HepG2 (cell line): ENCODE results near the gene CCL16. TPM values are rescaled to one million over a fixed set of nuclear protein-coding genes. Genes with fewer than 3 reads are reported as not detected.

ENCODE experiments used
- ARID4A ChIP-seq: sonication (generic); formaldehyde crosslinking; IDR thresholded peaks from 2 replicates; pipeline ENCODE4 v1.5.0; 2020; ENCODE audit warnings: mild to moderate bottlenecking, missing genetic modification reagents, borderline replicate concordance
- ATF1 ChIP-seq: IDR thresholded peaks from 2 replicates; pipeline ENCODE4 v1.6.1; 2016; ENCODE audit warnings: mild to moderate bottlenecking, control low read depth
- HNRNPH1 ChIP-seq: fragments of 200-400 bp; formaldehyde crosslinking; optimal IDR thresholded peaks from 2 replicates; pipeline ENCODE3; 2017; ENCODE audit warnings: mild to moderate bottlenecking, low read depth, low read length
- JUNB ChIP-seq: sonication (generic); formaldehyde crosslinking; IDR thresholded peaks from 2 replicates; pipeline ENCODE4 v1.8.0; 2022; ENCODE audit warnings: missing genetic modification reagents, mild to moderate bottlenecking, borderline replicate concordance
- KDM6A ChIP-seq: IDR thresholded peaks from 2 replicates; pipeline ENCODE4 v1.6.1; 2016; ENCODE audit warnings: low read depth
- MYPOP ChIP-seq: sonication (generic); formaldehyde crosslinking; IDR thresholded peaks from 2 replicates; pipeline ENCODE4 v1.8.1; 2023; ENCODE audit warnings: mild to moderate bottlenecking, moderate library complexity, missing genetic modification reagents
- NCOA1 ChIP-seq: sonication (generic); formaldehyde crosslinking; IDR thresholded peaks from 2 replicates; pipeline ENCODE4 v1.9.0; 2021; ENCODE audit warnings: missing genetic modification reagents
- SP5 ChIP-seq: IDR thresholded peaks from 2 replicates; pipeline ENCODE4 v1.6.1; 2016; ENCODE audit warnings: low read depth, borderline replicate concordance
- SUZ12 ChIP-seq: fragments of 150-350 bp; IDR thresholded peaks from 2 replicates; pipeline ENCODE4 v1.6.1; 2014; ENCODE audit warnings: low read depth, low read length
- TEAD2 ChIP-seq: sonication (generic); formaldehyde crosslinking; IDR thresholded peaks from 2 replicates; pipeline ENCODE4 v1.9.0; 2021; ENCODE audit warnings: missing genetic modification reagents
- ZNF12 ChIP-seq: sonication (generic); formaldehyde crosslinking; IDR thresholded peaks from 2 replicates; pipeline ENCODE4 v1.5.0; 2020; ENCODE audit warnings: missing genetic modification reagents
- ZNF207 ChIP-seq: fragments of 450-650 bp; IDR thresholded peaks from 2 replicates; pipeline ENCODE4 v1.6.1; 2016; ENCODE audit warnings: antibody characterized with exemption, borderline replicate concordance
- ZNF367 ChIP-seq: sonication (generic); formaldehyde crosslinking; IDR thresholded peaks from 2 replicates; pipeline ENCODE4 v1.4.0; 2020; ENCODE audit warnings: missing genetic modification reagents, borderline replicate concordance
- ZNF552 ChIP-seq: sonication (generic); formaldehyde crosslinking; IDR thresholded peaks from 2 replicates; pipeline ENCODE4 v1.9.0; 2022; ENCODE audit warnings: missing genetic modification reagents, mild to moderate bottlenecking, borderline replicate concordance
- ZNF776 ChIP-seq: sonication (generic); formaldehyde crosslinking; IDR thresholded peaks from 2 replicates; pipeline ENCODE4 v1.4.0; 2020; ENCODE audit warnings: mild to moderate bottlenecking, missing genetic modification reagents
- polyA plus RNA-seq, 8 experiments: library from polyadenylated mRNA; depleted of rRNA in 3 of 8; stranded (reverse) in 7 of 8; unstranded in 1 of 8; fragments of >200 nt; fragmentation: Illumina TruSeq in 4 of 8; extraction: Trizol in 4 of 8; gene quantifications; 2 replicates each; pipeline versions ENCODE4 v1.2.1 to v1.2.3, GENCODE V29; 2011 to 2016; ENCODE audit warnings: low read depth in 4 of 8, missing spikeins in 1 of 8, mixed read lengths in 1 of 8; ENCODE audit not compliant: insufficient read depth in 1 of 8
- total RNA-seq, 5 experiments: library from RNA; depleted of rRNA; stranded (reverse); fragments of >200 nt; fragmentation: Illumina TruSeq; extraction: Trizol; gene quantifications; 2 replicates each; pipeline ENCODE4 v1.2.3, GENCODE V29; 2016; ENCODE audit warnings: low read depth in 1 of 5
- TF ChIP-seq, protein P1 (sequence below): sonication (generic); formaldehyde crosslinking; IDR thresholded peaks from 2 replicates; pipeline ENCODE4 v1.4.0; 2020; ENCODE audit warnings: mild to moderate bottlenecking, missing genetic modification reagents
- TF ChIP-seq, protein P2 (sequence below): IDR thresholded peaks from 2 replicates; pipeline ENCODE4 v1.6.1; 2016; ENCODE audit warnings: low read depth, missing genetic modification reagents, missing compliant biosample characterization

The CCL16 gene
- total and polyA plus RNA-seq, 2 of the 13 experiments (the other 11 are each of a cell fraction or from before 2014, with no cell fraction given): 2.0 to 14.7 TPM

GRCh38 chr17:35973333-35974260 is 7.7 kb downstream of the CCL16 start (continued):
- TF ChIP-seq TEAD2: no peak
- TF ChIP-seq ZNF12 (CRISPR knock-in tag): peak; percentile 87
- TF ChIP-seq ZNF776 (CRISPR knock-in tag): peak; percentile 22; the same call in 1 of the 2 replicates
- TF ChIP-seq, protein P1, sequence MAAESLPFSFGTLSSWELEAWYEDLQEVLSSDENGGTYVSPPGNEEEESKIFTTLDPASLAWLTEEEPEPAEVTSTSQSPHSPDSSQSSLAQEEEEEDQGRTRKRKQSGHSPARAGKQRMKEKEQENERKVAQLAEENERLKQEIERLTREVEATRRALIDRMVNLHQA (CRISPR knock-in tag): no peak
- peak; percentile 96 for TF ChIP-seq NCOA1
- TF ChIP-seq, protein P2, sequence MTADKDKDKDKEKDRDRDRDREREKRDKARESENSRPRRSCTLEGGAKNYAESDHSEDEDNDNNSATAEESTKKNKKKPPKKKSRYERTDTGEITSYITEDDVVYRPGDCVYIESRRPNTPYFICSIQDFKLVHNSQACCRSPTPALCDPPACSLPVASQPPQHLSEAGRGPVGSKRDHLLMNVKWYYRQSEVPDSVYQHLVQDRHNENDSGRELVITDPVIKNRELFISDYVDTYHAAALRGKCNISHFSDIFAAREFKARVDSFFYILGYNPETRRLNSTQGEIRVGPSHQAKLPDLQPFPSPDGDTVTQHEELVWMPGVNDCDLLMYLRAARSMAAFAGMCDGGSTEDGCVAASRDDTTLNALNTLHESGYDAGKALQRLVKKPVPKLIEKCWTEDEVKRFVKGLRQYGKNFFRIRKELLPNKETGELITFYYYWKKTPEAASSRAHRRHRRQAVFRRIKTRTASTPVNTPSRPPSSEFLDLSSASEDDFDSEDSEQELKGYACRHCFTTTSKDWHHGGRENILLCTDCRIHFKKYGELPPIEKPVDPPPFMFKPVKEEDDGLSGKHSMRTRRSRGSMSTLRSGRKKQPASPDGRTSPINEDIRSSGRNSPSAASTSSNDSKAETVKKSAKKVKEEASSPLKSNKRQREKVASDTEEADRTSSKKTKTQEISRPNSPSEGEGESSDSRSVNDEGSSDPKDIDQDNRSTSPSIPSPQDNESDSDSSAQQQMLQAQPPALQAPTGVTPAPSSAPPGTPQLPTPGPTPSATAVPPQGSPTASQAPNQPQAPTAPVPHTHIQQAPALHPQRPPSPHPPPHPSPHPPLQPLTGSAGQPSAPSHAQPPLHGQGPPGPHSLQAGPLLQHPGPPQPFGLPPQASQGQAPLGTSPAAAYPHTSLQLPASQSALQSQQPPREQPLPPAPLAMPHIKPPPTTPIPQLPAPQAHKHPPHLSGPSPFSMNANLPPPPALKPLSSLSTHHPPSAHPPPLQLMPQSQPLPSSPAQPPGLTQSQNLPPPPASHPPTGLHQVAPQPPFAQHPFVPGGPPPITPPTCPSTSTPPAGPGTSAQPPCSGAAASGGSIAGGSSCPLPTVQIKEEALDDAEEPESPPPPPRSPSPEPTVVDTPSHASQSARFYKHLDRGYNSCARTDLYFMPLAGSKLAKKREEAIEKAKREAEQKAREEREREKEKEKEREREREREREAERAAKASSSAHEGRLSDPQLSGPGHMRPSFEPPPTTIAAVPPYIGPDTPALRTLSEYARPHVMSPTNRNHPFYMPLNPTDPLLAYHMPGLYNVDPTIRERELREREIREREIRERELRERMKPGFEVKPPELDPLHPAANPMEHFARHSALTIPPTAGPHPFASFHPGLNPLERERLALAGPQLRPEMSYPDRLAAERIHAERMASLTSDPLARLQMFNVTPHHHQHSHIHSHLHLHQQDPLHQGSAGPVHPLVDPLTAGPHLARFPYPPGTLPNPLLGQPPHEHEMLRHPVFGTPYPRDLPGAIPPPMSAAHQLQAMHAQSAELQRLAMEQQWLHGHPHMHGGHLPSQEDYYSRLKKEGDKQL: peak; percentile 96
- peak; percentile 67; the same call in 1 of the 2 replicates for TF ChIP-seq ARID4A (CRISPR knock-in tag)
- TF ChIP-seq ZNF207: no peak
- peak; percentile 96 for TF ChIP-seq SP5 (CRISPR knock-in tag)
- TF ChIP-seq SUZ12: no peak
- no peak for TF ChIP-seq ZNF367 (CRISPR knock-in tag)
- TF ChIP-seq ZNF552 (CRISPR knock-in tag): 0 out of 2 replicates have a peak, but pooled peaks have one; percentile 67
- TF ChIP-seq ATF1 (CRISPR knock-in tag): peak; percentile 80
- peak; percentile 80; the same call in 1 of the 2 replicates for TF ChIP-seq MYPOP (CRISPR knock-in tag)
- no peak; the same call in 1 of the 2 replicates for TF ChIP-seq JUNB (CRISPR knock-in tag)
- no peak for TF ChIP-seq HNRNPH1
- peak; percentile 100 for TF ChIP-seq KDM6A (CRISPR knock-in tag)
